T-helper 1 cell treated with Interleukin-12 subunit alpha and Interleukin-12 subunit beta and Interleukin-4 antibody, amounts not matched to agents 30 ng/mL and 1 ng/mL, for 36 hours (primary cell): Measurements from ENCODE around the gene FKBP15. TPM values are rescaled to one million over a fixed set of nuclear protein-coding genes. Genes with fewer than 3 reads are reported as not detected.
"Not testable (repeated sequence)": the region's sequence is repeated elsewhere in the genome, so short reads cannot be mapped to it uniquely, and the experiment has no call there.

Experiments
- intact Hi-C: fragments of 100-400 bp; cut with micrococcal nuclease; formaldehyde crosslinking; loops from one replicate; pipeline ENCODE4 v1.15.1; 2024
- total RNA-seq: library from RNA; stranded (reverse); gene quantifications from 2 replicates; pipeline ENCODE4 v1.2.3, GENCODE V29; 2022

Gene FKBP15
- 41.0 and 43.7 TPM in 2 replicates for total RNA-seq

GRCh38 chr9:113221003-113221799, at the start of gene FKBP15, which contains the start of gene SLC31A1:
FKBP15 (minus strand) TSS chr9:113221277; CDS start chr9:113221243, 34 bp downstream.
SLC31A1 (plus strand) TSS chr9:113221544; CDS start chr9:113256149, 34,605 bp downstream.
- intact Hi-C loops, result loop anchor here (1.0 to 5.0 kb wide), 19 partner anchors 12 to 1738 kb away; partner anchors contain the start of genes AKNA, ALAD, ATP6V1G1 and C9orf43

DNA sequence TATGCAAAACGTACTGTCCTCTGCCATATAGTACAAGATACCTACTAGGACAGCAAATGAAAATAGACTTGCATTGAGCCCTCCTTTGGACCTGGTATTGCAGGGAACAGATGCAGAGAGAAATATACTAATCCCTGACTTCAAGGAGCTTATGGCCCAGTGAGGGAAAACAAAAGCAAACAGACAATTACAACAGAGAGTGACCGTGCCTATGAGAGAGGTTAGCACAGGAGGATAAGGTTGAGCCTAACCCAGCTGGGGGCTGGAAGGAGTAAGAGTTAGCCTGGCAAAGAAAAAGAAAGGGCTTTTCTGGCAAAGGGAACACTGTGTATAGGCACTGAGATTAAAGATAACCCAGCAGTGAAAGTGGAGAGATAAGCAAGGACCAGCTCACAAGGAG, 48.8 kb upstream of the FKBP15 start:
- intact Hi-C loops, result loop anchor here (10.0 kb wide), 1 partner anchor 1605 kb away; the partner anchor contains the start of gene GNG10

DNA sequence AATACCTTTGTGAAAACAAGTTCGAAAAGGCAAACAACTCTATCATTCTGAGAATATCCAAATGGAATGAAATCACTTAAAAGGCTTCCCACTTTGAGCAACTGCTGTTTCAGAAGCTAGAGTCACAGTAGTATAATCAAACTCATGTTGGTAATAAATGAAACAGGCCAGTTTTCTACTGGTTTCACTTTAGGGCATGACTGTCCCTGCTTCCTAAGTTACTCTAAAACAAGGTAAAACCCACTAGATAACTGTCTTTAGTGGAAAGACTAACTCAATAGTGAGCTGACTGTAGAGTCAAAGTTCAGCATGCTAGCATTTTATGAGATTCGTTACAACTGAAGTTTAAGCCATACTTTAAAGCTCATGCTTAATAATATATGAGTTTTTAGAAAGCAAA, 48.3 kb upstream of the FKBP15 start:
- intact Hi-C loops, result no loop called here

GRCh38 chr9:113267911-113268566, 47.0 kb upstream of the FKBP15 start:
- intact Hi-C loops, result no loop called here

GRCh38 chr9:113266174-113266573, 45.1 kb upstream of the FKBP15 start:
- intact Hi-C loops, result no loop called here

DNA sequence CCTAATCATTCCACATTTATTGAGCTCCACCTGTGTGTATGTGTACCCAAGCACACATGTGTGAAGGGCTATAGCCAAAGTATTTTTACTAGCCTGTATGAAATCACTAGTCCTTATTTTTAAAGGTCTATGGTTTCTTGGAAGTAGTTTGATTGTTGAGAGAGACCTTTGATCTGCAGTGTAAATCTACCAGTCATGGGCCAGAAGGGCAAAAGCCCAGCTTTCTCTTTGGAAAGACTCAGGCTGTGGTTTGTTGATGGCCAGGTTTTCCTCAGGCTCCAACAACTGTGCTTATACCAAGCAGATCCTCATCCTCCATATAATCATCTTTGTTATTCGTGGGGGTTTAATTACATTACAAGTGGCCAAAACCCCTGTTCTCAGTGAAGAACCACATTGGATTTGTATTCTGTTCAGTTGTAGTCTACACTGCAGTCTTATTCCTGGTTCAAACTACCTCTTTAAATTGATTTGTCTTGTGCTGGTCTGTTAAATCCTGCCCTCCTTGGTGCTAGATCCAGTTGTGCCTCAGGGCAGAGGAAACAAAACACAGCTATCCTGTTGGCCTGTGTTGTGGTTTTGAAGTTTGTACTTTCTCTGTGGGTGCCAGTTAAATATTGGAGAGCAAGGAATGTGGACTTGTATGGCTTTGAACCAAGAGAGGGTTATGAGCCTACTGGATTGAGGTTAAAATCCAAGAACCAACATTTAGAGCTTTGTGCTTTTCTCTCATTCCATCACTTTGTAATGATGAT, 41.0 kb upstream of the FKBP15 start:
- intact Hi-C loops, result no loop called here

DNA sequence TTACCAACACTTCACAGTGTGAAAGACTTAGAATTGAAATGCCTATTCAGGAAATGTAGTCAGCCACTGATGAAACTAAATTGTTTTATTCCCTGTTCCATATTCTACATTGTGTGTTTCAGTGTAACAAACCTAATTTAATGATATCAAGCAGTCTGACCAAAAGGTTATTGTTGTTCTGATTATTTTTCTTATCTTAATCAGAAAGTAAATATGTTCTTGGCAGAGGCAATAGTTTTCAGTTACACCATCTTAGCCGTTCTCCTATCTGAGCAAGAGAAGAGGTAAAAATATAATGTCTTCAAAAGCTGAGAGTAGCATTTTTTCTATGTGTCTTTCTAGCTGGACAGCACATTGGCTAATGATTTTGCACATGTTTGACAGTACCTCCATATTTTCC, 37.2 kb upstream of the FKBP15 start:
- intact Hi-C loops, result no loop called here

GRCh38 chr9:113257863-113258262, 36.8 kb upstream of the FKBP15 start:
- intact Hi-C loops, result no loop called here

DNA sequence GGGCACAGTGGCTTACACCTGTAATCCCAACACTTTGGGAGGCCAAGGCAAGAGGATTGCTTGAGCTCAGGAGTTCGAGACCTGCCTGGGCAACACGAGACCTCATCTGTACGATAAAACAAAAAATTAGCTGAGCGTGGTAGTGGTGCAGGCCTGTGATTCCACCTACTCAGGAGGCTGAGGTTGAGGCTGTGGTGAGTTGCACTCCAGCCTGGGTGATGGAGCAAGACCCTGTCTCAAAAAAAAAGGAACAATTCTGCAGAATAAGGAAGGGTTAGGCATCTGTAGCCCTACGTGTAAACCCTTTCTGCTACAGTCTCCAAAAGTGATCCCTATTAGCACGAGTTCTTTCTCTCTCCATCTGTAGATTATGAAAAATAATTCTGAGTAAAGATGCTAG, 34.4 kb upstream of the FKBP15 start:
- intact Hi-C loops, result no loop called here

GRCh38 chr9:113254991-113255390, 33.9 kb upstream of the FKBP15 start:
- intact Hi-C loops, result no loop called here

GRCh38 chr9:113250807-113251206, 29.7 kb upstream of the FKBP15 start:
- intact Hi-C loops, result no loop called here

DNA sequence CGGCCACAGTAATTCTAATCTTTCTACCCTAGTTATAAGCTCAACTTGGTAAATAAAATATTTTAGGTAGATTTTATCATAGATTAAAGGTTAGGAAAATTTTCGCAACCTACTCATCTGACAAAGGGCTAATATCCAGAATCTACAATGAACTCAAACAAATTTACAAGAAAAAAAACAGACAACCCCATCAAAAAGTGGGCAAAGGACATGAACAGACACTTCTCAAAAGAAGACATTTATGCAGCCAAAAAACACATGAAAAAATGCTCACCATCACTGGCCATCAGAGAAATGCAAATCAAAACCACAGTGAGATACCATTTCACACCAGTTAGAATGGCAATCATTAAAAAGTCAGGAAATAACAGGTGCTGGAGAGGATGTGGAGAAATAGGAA, 28.6 kb upstream of the FKBP15 start:
- intact Hi-C loops, result not testable (repeated sequence)

GRCh38 chr9:113247640-113248039, 26.6 kb upstream of the FKBP15 start:
- intact Hi-C loops, result no loop called here

GRCh38 chr9:113246928-113247327, 25.9 kb upstream of the FKBP15 start:
- intact Hi-C loops, result no loop called here

DNA sequence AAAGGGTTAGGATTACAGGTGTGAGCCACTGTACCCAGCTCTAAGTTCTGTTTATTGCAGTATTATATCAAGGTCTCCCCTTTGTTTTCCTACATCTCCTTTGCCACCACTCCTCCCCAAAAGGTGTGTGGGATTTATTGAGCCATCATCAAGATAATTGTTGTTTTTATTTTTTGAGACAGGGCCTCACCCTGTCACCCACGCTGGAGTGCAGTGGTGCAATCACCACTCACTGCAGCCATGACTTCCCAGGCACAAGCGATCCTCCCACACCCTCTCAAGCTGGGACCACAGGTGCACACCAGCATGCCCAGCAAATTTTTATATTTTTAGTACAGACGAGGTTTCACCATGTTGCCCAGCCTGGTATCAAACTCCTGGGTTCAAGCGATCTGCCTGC, 24.8 kb upstream of the FKBP15 start:
- intact Hi-C loops, result no loop called here

DNA sequence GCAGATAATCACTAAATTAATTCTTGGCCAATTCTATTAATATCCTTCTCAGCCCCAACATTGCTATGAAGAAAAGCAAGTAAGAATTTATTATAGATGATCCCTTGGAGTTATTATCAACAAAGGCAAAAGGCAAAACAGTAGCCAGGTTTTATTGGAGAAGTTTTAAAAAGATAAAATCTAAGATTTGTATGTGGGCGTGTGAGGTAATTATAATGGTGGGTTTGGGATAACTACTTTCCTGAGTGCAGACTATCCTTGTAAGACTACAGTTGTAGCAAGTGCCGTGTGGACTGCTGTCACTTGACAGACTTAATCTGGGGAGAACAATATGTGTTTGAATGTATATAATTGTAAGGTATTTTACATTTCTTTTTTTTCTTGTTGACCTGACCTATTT, 23.5 kb upstream of the FKBP15 start:
- intact Hi-C loops, result no loop called here

- intact Hi-C loops, result no loop called here
Observed at GRCh38 chr9:113241161-113241560, 20.1 kb upstream of the FKBP15 start.

- intact Hi-C loops, result no loop called here
Observed at GRCh38 chr9:113238859-113239232, 17.8 kb upstream of the FKBP15 start.

DNA sequence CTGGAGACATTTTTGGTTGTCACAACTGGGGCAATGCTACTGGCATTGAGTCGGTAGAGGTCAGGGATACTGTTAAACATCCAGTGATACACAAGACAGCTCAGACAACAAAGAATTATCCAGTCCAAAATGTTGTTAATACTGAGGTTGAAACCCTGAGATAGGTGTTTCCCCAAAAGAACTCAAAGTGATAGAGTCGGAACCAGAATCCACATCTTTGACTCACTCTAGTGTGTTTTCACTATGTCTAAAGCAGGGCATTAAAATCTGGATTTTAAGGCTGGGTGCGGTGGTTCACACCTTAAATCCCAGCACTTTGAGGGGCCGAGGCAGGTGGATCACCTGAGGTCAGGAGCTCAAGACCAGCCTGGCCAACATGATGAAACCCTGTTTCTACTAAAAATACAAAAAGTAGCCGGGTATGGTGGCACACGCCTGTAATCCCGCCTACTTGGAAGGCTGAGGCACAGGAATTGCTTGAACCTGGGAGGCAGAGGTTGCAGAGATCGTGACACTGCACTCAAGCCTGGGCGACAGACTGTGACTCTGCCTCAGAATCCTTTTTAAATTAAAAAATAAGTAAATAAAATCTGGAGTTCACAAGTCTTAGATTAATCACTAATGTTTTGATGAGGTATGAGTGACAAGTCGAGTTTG, 17.3 kb upstream of the FKBP15 start:
- intact Hi-C loops, result no loop called here

- intact Hi-C loops, result no loop called here
Observed at GRCh38 chr9:113237026-113237425, 15.9 kb upstream of the FKBP15 start.

DNA sequence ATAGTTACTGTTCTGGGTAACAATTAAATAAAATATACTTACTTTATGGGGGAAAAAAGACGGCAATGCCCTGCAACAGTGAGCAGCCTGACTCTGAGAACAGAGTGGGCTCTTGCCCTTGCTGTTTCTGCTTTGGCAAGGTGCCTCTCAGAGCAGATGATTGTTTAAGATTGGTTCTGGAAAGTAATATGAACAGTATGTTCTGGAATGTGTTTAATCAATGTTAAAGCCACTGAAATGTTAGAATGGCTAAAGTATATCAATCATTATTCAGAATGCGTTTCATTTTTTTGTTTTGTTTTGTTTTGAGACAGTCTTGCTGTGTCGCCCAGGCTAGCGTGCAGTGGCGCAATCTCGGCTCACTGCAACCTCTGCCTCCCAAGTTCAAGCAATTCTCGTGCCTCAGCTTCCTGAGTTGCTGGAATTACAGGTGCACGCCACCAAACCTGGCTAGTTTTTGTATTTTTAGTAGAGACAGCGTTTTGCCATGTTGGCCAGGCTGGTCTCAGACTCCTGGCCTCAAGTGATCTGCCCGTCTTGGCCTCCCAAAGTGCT, 14.7 kb upstream of the FKBP15 start:
- intact Hi-C loops, result not testable (repeated sequence)
